Inflammatory macrophage treated with lipopolysaccharide for 1 hour (primary cell): ENCODE results near the gene VPS16.

Source experiments
- DNase-seq, 2 donors: peaks; one replicate each; pipeline ENCODE4 v3.0.0-alpha.2; 2020 to 2022

VPS16 gene

DNA sequence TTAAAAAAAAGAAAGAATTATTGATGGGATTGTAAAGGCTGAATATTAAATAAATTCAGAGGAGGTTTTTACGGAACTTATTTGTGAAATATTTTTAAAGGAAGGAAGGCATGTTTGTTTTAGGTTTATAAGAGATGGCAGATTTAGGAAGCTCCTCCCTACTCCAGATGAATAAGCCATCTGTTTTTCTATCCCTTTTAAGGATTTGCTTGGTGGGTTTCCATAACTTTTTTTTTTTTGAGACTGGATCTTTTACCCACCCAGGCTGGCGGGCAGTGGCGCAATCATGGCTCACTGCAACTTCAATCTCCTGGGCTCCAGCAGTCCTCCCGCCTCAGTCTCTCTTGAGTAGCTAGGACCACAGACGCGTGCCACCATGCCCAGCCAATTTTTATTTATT is 63.1 kb downstream of the VPS16 start:
- no peak for DNase-seq

GRCh38 chr20:2907519-2907918 is 67.0 kb downstream of the VPS16 start:
- DNase-seq, result no peak

GRCh38 chr20:2909953-2910352 is 69.4 kb downstream of the VPS16 start:
- DNase-seq, result no peak

DNA sequence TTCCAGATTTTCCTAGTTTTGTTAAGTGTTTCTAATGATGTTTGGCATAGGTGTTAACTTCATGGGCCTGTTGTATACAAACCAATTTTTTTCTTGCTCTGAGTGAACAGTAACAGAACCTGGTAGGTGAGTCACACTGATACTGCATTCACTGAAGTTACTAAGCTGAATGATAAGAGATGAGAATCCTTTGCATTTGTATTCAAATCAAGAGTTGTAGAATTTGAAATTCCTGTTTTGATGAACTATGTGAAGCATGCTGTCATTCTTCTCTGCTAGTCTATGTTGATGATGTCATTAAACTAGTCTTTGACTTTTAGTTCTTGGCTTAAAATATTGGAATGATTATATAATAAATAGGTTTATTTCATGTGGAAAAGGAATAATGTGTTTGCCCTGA is 70.7 kb downstream of the VPS16 start:
- DNase-seq, result no peak

GRCh38 chr20:2914160-2914559 is 73.6 kb downstream of the VPS16 start:
- no peak for DNase-seq
